Sciatic nerve (tissue), 2 donors: ENCODE results near the gene IFIT5. TPM values are rescaled to one million over a fixed set of nuclear protein-coding genes. Genes with fewer than 3 reads are reported as not detected.
"Not testable (repeated sequence)": the region's sequence is repeated elsewhere in the genome, so short reads cannot be mapped to it uniquely, and the experiment has no call there.

Experiments
- ATAC-seq: fragments of 200-7000 bp; cut with Tn5 transposase; one replicate; pipeline ENCODE4 v1.9.1; 2020; ENCODE audit warnings: mild to moderate bottlenecking, moderate library complexity
- DNase-seq: peaks from one replicate; pipeline ENCODE4 v3.0.0-alpha.2; 2020; ENCODE audit warnings: low spot score
- intact Hi-C: fragments of 100-400 bp; cut with DNase I; formaldehyde crosslinking; loops from one replicate; pipeline ENCODE4 v1.14.2; 2022
- total RNA-seq: library from RNA; stranded (reverse); fragmentation: NEBNext Ultra II Directional; extraction: Animal tissue kit (Norgen Biotek cat#: 25700); gene quantifications from one replicate; pipeline ENCODE4 v1.2.1, GENCODE V29; 2021
- donor health status: DM: no; HTN: no; CAD: no.
- donor health status: DM: no; HTN: no; CAD: no.

The IFIT5 gene
- total RNA-seq, 1 donor from 2014 or later: 17.4 TPM

DNA sequence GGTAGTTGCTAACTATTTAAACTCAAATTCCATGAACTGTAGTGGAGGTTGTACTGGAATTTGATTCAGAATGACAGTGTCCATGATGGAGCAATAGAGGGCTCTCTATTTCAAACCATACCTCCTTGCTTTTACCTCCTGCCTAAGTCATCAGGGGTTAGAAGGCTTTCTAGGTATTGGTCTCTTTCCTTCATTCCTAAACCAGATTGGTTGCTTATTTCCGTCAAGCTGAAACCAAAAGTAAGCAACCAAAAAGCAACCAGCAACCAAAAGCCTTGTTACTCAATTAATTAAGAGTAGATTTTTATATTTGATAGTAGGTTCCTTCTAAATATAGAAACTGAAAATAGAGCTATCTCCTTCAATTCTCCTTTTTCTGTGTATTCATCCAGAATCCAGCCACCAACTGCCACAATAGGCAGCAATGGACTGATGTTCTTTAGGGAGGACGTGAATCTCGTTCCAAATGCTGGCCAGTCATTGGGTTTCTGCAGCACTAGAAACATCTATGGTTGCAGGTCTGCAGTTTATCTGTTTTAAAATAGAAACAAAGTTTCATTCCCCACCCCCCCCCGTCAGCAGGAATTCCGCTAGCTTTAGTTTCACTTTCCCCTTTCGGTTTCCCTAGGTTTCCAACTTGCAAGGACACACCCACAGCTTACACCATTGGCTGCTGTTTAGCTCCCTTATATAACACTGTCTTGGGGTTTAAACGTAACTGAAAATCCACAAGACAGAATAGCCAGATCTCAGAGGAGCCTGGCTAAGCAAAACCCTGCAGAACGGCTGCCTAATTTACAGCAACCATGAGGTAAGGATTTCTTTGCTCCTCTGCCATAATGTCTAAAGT is 22.2 kb upstream of the IFIT5 start, which contains the start of gene IFIT1:
TSS of gene IFIT1 (plus strand) at position 717 of the 850 bp plus-strand sequence. CDS start at position 807, 90 bp downstream.
- intact Hi-C loops: no loop called here
- DNase-seq: no peak
- peak; percentile 96 for ATAC-seq

DNA sequence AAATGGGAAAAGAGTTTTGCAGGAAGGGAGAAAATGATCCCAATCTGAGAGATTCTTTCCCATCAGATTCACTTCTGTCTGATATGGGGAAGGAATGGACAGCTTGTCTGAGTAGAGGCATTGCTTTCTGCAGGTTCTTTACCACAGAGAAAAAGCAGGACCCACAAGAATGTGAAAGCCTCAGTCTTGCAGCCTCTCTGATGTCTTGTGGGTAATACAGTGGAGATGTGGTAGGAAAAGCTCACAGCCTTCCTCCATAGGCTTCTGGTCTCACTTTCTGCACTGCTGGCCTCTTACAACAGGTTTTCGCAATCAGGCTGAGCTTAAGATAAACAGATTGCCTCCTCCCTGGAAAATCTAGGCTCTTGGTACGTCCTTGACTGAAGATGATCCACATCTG is 21.4 kb upstream of the IFIT5 start:
- intact Hi-C loops: no loop called here
- peak; percentile 83 for ATAC-seq
- no peak for DNase-seq

DNA sequence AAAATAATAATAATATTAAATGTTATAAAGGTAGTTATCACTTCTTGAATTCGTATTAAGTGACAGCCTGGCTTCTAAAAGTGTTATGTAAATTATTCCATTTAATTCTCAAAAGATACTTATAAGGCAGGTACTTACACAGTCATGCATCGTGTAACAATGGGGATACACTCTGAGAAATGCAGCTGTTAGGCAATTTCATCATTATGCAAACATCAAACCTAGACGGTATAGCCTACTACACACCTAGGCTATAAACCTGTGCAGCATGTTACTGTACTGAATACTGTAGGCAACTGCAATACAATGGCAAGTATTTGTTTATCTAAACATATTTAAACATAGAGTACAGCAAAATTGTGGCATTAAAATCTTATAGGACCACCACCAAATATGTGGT is 20.5 kb upstream of the IFIT5 start:
- intact Hi-C loops: no loop called here

DNA sequence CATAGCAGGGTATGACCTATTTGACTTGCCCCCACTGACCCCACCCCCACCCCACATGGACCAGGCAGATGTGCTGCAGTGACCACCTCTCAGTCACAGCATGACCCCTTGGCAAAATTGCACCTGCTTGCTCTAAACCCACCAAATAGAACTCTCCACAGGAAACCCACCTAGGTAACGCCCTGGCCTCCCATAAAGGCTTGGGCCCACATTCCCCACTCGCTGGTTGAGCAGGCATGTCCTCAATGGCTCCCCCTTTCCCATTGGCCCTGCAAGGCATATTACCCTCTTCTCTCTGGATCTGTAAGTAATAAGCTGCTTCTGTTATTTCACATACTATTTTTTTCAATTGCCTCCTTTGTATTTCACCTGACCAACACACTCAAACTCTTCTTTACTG is 19.2 kb upstream of the IFIT5 start:
- intact Hi-C loops: no loop called here
- DNase-seq: no peak
- ATAC-seq: no peak

More for the DNA sequence above, 20.5 kb upstream of the IFIT5 start:
- DNase-seq (no peak), ATAC-seq (no peak)

DNA sequence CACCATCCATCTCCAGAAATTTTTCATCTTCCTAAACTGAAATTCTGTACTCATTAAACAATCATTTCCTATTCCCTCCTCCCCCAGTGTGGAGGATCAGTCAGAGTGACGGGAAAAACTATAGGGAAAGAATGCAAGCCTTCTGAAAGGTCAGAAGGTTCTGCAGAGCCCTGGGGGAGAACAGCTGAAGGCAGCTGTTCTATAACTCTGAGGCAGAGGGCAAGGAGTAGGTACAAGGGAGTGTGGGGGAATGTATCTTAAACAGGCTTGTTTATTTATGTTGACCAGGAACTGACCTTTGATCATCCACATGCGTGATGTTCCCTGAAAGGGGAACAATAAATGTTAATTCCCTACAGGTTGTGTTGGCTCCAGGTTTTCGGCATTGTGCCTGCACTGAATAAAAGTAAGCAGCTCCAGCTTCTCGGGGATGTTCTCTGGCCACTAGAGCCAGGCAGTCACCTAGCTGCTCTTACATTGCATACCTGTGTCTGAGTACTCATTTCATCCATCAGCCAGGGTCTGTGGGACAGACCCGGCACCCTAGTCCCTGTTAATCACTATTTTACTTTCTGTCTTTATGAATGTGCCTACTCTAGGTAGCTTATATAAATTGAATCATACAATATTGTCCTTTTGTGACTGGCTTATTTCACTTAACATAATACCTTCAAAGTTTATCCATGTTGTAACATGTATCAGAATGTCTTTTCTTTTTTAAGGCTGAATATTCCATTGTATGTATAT is 16.2 kb upstream of the IFIT5 start:
- intact Hi-C loops: no loop called here
- no peak for ATAC-seq
- DNase-seq: no peak

DNA sequence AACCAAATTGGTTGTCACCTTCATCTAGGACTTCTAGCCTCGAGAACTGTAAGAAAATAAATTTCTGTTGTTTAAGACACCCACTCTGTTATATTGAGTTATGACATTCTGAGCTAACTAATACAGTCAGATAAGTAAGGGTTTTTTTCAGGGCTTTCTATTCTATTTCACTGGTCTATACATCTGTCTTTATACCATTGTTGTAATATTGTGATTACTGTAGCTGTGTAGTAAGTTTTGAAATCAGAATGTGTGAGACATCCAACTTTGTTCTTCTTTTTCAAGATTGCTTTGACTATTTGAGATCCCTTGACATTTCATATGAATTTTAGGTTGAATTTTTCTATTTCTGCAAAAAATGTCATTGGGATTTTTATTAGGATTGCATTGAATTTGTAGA is 14.4 kb upstream of the IFIT5 start:
- DNase-seq (no peak), ATAC-seq (no peak)
- intact Hi-C loops: no loop called here

DNA sequence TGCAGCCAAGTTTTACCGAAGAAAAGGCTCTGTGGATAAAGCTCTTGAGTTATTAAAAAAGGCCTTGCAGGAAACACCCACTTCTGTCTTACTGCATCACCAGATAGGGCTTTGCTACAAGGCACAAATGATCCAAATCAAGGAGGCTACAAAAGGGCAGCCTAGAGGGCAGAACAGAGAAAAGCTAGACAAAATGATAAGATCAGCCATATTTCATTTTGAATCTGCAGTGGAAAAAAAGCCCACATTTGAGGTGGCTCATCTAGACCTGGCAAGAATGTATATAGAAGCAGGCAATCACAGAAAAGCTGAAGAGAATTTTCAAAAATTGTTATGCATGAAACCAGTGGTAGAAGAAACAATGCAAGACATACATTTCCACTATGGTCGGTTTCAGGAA is 11.3 kb upstream of the IFIT5 start:
- DNase-seq: no peak
- intact Hi-C loops: no loop called here
- no peak for ATAC-seq

DNA sequence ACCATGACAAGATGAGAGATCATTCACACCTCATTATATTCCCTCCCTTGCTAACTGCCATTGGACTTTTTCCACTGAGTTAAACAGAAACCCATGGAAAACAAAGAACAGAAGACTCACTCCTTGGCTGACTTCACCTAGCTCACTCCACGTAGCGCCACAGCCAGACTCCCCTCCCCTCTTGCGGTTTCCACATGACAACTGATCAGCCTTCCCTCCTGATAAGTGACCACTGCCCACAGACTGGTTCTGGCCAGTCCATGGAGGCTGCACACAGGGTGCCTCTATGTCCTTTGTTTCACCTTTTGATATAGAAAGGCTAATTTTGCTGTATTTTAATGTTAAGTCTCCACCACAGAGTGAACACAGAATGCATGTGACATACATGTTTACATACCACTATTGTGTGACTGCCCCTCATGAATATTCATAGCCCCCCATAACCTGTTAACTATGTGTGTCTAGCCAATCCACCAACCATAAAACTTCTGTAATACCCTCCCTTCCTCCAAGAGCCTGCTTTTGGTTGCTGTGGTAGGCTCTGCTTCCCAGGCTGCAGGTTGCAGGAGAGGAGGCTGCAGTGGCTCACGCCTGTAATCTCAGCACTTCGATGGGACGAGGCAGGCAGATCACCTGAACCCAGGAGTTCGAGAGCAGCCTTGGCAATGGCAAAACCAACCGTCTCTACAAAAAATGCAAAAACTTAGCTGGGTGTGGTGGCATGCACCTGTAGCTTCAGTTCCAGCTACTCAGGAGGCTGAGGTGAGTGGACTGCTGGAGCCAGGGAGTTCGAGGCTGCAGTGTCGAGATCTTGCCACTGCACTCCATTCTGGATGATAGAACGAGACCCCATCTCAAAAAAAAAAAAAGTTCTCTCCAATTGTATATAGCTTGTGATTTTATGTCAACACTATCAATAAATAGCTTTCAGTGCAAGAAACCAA is 10.0 kb upstream of the IFIT5 start:
- intact Hi-C loops: no loop called here
- ATAC-seq (no peak), DNase-seq (no peak)

DNA sequence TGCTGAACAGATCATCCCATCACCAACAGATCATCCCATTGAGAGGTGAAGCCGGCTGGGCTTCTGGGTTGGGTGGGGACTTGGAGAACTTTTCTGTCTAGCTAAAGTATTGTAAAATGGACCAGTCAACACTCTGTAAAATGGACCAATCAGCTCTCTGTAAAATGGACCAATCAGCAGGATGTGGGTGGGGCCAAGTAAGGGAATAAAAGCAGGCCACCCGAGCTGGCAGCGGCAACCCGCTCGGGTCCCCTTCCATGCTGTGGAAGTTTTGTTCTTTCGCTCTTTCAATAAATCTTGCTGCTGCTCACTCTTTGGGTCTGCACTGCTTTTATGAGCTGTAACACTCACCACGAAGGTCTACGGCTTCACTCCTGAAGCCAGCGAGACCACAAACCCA is 8.2 kb upstream of the IFIT5 start:
- intact Hi-C loops, DNase-seq, ATAC-seq: not testable (repeated sequence)

DNA sequence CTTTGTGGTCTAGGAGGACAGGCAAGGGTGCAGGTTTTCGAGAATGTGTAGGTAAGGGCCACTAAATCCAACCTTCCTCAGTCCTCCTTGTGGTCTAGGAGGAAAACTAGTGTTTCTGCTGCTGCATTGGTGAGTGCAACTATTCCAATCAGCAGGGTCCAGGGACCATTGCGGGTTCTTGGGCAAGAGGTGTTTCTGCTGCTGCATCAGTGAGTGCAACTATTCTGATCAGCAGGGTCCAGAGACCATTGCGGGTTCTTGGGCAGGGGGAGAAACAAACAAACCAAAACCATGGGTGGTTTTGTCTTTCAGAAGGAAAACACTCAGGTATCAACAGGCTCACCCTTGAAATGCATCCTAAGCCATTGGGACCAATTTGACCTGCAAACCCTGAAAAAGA is 6.6 kb upstream of the IFIT5 start:
- ATAC-seq, DNase-seq, intact Hi-C loops: not testable (repeated sequence)

DNA sequence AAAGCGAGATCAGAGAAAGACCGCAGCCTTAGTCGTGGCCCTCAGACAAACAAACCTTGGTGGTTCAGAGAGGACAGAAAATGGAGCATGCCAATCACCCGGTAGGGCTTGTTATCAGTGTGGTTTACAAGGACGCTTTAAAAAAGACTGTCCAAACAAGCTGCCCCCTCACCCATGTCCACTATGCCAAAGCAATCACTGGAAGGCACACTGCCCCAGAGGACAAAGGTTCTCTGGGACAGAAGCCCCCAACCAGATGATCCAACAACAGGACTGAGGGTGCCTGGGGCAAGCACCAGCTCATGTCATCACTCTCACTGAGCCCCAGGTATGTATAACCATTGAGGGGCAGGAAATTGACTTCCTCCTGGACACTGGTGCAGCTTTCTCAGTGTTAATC is 5.1 kb upstream of the IFIT5 start:
- intact Hi-C loops, ATAC-seq, DNase-seq: not testable (repeated sequence)

DNA sequence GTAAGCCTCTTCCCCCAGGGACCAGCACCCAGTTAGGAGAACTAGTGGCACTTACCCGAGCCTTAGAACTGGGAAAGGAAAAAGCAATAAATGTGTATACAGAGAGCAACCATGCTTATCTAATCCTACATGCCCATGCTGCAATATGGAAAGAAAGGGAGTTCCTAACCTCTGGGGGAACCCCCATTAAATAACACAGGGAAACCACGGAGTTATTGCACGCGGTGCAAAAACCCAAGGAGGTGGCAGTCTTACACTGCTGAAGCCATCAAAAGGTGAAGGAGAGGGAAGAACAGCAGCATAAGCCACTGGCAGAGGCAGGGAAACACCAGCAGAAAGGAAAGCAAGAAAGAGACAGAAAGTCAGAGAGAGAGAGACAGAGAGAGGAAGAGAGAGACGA is 3.8 kb upstream of the IFIT5 start:
- intact Hi-C loops, ATAC-seq, DNase-seq: not testable (repeated sequence)

DNA sequence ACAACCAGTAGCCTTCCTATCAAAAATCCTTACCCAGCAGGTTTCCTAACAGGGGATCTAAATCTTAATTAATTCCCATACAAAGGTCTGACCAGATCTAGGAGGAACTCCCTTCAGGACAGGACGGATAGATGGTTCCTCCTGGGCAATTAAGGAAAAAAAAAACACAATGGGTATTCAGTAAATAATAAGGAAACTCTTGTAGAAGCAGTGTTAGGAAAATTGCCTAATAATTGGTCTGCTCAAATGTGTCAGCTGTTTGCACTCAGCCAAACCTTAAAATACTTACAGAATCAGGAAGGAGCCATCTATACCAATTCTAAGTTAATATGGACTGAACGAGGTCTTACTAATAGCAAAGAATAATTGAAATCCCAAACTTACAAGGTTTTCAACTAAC is 3.2 kb upstream of the IFIT5 start:
- DNase-seq, intact Hi-C loops, ATAC-seq: not testable (repeated sequence)

DNA sequence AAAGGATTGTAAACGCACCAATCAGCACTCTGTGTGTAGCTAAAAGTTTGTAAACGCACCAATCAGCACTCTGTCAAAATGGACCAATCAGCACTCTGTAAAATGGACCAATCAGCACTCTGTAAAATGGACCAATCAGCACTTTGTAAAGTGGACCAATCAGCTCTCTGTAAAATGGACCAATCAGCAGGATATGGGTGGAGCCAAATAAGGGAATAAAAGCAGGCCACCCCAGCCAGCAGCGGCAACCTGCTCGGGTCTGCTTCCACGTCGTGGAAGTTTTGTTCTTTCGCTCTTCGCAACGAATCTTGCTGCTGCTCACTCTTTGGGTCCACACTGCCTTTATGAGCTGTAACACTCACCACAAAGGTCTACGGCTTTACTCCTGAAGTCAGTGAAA is 2.1 kb upstream of the IFIT5 start:
- ATAC-seq, DNase-seq, intact Hi-C loops: not testable (repeated sequence)

DNA sequence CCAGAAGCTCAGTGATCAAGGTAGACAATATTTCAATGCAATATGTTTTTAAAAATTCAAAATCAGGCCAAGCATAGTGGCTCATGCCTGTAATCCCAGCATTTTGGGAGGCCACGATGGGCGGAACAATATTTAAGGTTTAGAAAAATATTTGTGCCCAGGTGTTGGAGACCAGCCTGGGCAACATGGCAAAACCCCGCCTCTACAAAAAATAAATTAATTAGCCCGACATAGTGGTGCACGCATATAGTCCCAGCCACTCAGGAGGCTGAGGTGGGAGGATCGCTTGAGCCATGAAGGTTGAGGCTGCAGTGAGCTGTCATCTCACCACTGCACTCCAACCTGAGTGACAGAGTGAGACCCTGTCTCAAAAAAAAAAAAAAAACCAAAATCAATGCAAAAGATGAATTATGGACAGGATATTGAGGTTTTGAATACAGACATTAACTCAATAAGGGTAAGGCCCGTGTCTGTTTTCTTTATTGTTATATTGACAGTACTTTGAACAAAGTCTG is 913 bp upstream of the IFIT5 start:
- ATAC-seq: no peak
- intact Hi-C loops: no loop called here
- no peak for DNase-seq

DNA sequence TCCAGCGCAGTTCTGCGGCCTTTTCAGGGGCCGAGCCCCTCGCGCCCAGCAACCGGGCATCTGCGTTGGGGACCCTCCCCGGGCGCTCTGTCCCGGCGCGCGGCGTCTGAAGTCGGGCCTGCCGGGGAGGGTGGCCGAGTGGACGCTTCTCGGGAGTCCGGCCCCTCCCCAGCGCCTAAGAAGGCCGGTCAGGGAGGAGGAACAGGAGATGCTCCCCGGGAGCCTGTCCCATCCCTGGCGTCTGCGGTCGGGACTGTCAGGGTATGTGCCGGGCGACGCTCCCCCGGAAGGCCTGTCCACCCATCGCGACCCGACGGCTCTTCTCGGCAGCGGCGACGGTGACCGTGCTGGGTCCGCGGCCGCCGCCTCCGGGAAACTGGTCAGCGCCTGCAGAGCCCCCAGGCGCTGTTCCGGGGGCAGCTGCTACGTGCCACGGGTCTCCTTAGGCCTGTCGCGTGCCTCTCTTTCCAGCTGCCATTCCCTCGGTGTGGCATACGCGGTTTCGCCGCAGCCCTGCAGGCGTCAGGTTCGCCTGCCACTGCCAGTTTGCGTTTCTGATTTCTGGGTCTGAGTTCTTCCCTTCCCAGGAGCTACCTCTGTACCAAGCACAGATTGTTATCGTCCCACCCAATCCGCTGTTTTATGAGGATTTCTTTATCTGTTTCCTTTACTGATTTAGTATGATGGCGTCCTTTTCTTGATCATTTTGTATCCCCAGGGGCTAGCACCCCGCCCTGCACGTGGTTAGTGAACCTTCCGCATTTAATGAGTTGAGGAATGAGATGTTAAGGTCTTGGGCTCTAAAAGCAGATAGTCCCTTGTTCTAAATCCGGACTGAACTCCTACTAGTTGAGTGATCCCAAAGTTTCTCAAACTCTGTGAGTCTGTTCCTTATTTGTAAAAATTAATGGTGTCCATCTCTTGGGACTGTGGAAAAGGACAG is 782 bp downstream of the IFIT5 start:
- ATAC-seq: peak; percentile 79
- peak; percentile 69 for DNase-seq
- intact Hi-C loops: no loop called here

DNA sequence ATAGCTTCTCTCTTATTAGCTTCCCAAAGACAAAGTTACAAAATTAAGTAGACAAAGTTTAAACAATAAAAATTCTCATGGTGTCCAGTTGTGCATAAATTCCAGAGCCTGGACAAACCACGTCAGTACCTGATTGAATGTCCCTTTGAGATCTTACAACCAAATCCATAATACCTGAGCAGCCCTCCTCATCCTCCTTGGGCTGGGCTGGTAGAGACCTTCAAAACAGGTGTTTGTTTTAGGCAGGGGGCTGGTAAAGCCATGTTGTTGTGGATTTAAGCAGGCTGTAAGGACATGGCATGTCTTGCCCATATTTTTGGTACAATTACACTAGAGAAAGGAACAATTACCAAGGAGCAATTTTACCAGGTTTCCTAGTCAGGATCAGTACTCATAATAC is 2.1 kb downstream of the IFIT5 start:
- no peak for ATAC-seq

DNA sequence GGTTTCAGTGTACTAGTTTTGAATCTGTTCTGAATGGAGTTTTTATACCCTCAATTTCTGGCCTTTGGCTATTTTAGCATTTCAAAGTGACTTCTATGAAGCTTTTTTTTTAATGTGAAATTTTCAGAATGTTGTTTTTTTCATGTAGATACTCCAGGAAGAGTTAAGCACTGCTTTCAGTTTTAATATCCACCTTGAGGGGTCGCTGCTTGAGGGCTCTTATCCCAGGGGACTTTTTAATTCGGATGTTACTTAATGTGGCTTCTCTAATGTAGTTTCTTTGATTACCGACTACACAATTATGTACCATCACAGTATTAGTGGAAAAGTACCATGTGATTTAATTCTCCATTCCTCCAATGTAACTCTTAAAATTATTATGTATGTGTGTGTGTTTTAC is 5.2 kb downstream of the IFIT5 start:
- DNase-seq: no peak
- intact Hi-C loops: no loop called here
- ATAC-seq: no peak

More for the DNA sequence above, 2.1 kb downstream of the IFIT5 start:
- intact Hi-C loops: no loop called here
- DNase-seq: no peak
